ENCODE measurements around the gene CTBP1.
A peak's percentile ranks its signal among the peaks of the same experiment; 100 is the strongest.
"Not testable (repeated sequence)": the region's sequence is repeated elsewhere in the genome, so short reads cannot be mapped to it uniquely, and the experiment has no call there.

CTBP1 gene

GRCh38 chr4:1248245-1249147 is at the start of gene CTBP1:
TSS of gene CTBP1 (minus strand) at chr4:1249130. CDS start at chr4:1241331, 7,799 bp downstream.
- DNase-seq, result peak; percentile 44

GRCh38 chr4:1298461-1298860 is 49.5 kb upstream of the CTBP1 start:
- DNase-seq, result no peak

DNA sequence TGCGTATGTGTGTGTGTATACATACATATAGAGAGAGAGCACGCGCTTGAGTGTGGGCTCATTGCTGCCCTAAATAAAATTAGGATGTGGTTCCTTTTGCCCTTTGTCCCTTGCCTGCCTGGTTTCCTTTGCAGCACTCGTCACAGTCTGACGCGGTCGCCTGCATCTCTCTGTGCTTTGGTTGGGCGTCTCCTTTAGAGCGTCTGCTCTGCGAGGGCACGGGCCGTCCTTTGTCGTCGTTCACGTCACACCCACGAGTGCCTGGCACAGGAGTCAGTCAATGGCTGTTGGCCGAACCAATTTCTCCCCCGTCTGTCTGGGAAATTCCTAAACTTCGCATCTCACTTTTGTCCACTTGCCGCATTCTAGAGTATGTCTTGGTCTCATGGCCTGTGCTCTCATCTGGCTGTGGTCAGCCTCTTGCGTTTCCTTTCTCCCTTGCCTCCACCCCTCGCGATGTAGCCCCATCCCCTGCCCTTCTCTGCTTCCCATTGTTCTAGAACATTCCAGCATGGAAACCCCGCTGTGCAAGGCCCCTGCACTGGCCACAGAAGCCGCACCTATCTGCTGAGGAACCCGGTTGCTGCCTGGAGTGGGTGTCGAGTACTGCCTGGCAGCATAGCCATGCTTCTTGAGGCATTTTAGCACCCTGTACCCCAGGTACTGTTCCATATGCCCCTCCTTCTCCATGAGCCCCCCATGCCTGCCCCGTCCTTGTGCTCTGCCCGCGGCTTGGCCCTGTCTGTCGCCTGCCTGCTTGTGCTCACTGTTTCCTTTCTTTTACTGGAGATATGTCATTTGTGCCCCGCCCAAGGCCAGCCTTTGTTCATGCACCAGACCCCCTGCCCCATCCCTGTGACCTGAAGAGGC is 48.8 kb upstream of the CTBP1 start:
- DNase-seq, result no peak

- no peak for DNase-seq
These were observed 48.1 kb upstream of the CTBP1 start for GRCh38 chr4:1297023-1297395.

GRCh38 chr4:1296324-1297022 is 47.5 kb upstream of the CTBP1 start:
- DNase-seq, result no peak

DNA sequence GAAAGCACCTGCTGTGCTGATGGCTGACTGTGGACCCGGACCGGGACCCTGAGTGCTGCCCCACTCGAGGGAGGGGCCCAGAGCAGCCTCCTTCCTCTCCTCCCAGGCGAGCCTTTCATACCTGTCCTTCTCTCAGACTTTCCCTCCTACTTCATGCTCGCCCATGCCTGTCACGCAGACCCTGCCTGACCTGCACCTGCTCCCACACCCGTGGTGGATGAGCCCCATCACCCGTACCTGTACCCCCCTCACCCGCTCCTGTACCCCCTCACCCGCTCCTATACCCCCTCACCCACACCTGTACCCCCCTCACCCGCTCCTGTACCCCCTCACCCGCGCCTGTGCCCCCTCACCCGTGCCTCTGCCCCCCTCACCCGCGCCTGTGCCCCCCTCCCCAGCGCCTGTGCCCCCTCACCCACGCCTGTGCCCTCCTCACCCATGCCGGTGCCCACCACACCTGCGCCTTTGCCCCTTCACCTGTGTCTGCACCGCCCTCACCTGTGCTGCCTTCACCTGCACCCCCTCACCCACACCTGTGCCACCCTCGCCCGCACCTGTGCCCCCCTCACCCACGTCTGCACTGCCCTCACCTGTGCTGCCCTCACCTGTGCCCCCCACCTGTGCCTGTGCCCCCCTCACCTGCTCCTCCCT is 46.6 kb upstream of the CTBP1 start:
- DNase-seq, result no peak

DNA sequence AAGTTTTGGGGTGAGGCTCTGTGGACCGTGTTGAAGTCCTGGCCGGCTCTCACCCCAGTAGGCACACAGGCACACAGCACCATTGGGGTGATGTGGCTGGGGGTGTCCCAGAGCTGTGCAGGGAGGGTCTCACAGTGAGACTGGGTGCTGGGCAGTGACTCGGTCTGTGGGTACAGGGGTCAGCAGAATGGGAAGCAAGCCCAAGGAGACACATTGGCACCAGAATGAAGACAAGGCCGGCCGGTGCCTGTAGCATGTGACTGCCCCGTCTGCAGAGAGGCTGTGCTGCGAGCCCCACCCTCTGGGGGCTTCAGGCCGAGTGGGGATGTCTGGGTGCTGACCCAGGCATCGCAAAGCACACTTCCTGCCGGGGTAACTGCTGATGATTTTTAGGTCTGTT is 46.0 kb upstream of the CTBP1 start:
- no peak for DNase-seq

GRCh38 chr4:1294424-1294823 is 45.5 kb upstream of the CTBP1 start:
- no peak for DNase-seq

GRCh38 chr4:1293991-1294390 is 45.1 kb upstream of the CTBP1 start:
- no peak for DNase-seq

DNA sequence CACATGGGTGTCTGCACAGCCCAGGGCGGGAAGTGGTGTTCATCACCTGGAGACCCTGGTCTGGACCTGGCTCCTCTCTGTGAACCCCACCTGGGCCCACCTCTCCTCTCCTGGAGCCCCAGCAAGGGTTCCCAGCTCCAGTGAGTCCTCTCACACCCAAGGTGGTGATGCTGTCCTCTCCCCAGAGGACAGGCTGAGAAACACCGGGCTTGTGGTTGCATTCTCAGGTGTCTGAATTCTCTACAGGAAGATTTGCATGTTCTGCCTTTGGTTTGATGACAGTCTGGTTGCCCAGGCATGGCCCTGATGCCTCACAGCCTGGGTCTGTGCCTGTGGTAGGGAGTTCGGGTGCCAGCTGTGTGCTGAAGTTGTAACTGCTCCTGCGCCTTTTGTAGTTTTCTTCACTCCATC is 44.6 kb upstream of the CTBP1 start:
- DNase-seq, result no peak

DNA sequence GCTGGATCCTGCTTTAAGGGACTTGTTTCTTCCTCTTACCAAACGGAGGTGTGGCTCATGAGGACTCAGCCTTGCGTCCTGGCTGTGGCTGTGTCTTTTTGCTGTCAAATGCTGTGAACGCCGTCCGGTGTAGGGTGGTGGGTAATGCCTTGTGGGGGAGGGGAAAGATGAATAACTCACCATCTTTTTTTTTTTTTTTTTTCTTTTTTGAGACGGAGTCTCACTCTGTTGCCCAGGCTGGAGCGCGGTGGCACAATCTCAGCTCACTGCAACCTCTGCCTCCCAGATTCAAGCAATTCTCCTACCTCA is 43.7 kb upstream of the CTBP1 start:
- DNase-seq, result not testable (repeated sequence)

GRCh38 chr4:1291996-1292702 is 43.2 kb upstream of the CTBP1 start:
- no peak for DNase-seq

DNA sequence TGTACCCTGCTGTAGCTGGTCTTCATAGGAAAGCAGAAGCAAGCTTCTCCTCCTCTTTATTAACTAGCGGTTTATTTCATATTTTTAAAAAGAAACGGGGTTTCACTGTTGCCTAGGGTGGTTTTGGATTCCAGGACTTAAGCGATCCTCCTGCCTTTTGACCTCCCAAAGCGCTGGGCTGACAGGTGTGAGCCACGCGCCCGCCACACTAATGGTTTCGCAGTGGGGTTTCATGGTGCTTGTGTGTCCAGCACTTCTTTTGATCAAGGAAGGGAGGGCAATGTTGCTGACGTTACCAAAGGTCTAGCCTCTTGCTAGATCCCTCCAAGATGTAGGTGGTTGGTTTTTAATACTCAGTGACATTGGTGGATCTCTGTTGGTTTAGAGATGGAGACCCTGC is 42.2 kb upstream of the CTBP1 start:
- no peak for DNase-seq

GRCh38 chr4:1290165-1290977 is 41.4 kb upstream of the CTBP1 start:
- no peak for DNase-seq

GRCh38 chr4:1289207-1290164 is 40.6 kb upstream of the CTBP1 start, which contains the start of gene MAEA:
TSS of gene MAEA (plus strand) at chr4:1289891. CDS start at chr4:1289914, 23 bp downstream.
- peak; percentile 88 for DNase-seq

- no peak for DNase-seq
These were observed 39.9 kb upstream of the CTBP1 start for GRCh38 chr4:1288786-1289185.

DNA sequence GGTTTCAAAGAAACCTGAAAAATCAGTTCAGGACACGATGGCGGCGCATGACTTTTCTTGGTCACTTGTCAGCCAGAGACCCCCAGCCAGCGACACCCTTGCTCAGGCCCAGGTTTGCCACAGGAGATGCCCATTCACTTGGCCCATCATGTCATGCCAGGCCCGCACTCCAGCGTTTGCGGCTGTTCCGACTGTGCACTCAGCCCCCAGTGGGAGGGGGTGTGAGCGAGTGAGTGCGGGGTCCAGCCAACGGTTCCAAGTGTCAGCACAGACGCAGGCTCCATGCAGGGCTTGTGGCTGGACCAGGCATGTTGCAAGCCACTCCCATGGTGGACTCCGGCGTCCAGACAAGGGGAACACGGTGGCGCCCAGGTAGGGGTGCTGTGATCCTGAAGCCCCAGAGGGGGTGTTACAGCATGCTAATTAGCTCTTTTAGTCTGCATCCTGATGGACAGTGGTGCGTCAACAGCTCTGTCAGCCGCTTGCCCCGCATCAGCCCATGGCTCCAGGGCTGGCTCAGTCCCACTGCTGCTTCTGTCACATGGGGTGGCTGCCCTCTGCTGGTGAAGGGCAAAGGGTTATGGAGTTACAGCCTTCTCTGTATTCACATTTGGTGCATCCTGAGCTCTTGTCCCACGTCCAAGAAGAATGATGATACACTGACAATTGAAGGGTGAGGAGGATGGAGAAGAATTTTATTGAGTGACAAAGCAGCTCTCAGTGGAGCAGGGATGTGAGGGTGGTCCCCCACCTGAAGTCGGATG is 37.0 kb upstream of the CTBP1 start:
- DNase-seq, result no peak

GRCh38 chr4:1285151-1285789 is 36.3 kb upstream of the CTBP1 start:
- DNase-seq, result no peak

DNA sequence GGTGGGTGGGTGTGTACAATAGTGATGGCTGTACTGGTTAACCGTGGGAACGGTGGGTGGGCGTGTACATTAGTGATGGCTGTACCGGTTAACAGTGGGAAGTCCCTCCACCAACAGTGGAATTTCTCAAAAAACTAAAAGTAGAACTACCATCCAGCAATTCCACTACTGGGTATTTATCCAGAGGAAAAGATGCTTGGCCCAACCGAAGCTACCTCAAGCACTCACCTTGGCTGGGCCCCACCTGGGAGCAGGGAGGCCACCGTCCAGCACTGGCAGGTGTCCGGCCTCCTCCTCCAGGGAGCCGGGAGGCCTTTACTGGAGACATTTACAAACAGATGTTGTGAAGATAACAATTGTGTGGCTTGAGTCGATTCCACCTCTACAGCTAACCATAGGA is 34.8 kb upstream of the CTBP1 start:
- no peak for DNase-seq

Measured in NCI-H2171 treated with DMSO at 0.1 percent for 48 hours (cell line).